ENCODE results near the gene FGF6.

DNA sequence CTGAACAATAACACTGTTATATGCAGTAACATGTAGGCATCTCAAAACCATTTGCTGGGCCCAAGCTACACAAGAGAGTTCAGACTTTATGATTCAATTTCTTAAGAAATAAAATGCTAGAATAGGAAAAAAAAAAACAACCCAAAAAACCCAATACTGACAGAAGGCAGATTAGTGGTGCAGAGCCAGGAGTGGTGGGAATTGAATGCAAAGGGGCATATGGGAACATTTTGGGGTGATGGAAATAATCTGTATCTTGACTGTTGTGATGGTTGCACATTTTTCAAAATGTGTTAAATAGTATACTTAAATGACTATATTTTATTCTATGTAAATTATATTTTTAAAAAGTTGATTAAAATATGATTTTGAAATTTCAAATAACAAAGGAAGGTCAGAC, 23.4 kb upstream of the FGF6 start:
- TF ChIP-seq, protein P1, sequence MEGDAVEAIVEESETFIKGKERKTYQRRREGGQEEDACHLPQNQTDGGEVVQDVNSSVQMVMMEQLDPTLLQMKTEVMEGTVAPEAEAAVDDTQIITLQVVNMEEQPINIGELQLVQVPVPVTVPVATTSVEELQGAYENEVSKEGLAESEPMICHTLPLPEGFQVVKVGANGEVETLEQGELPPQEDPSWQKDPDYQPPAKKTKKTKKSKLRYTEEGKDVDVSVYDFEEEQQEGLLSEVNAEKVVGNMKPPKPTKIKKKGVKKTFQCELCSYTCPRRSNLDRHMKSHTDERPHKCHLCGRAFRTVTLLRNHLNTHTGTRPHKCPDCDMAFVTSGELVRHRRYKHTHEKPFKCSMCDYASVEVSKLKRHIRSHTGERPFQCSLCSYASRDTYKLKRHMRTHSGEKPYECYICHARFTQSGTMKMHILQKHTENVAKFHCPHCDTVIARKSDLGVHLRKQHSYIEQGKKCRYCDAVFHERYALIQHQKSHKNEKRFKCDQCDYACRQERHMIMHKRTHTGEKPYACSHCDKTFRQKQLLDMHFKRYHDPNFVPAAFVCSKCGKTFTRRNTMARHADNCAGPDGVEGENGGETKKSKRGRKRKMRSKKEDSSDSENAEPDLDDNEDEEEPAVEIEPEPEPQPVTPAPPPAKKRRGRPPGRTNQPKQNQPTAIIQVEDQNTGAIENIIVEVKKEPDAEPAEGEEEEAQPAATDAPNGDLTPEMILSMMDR (IDR thresholded peaks at IDR 0.05; ENCODE audit: low read depth, low read length), result no peak
- TF ChIP-seq POLR2A (IDR thresholded peaks at IDR 0.05; ENCODE audit: extremely low read depth, insufficient read length), result no peak
- TF ChIP-seq MAX (IDR thresholded peaks at IDR 0.05; ENCODE audit: low read depth, low read length), result no peak
- no peak for TF ChIP-seq MYC (IDR thresholded peaks at IDR 0.05; ENCODE audit: low read depth, low read length)
